SK-N-SH (cell line): ENCODE results near the gene LRRC49. TPM values are rescaled to one million over a fixed set of nuclear protein-coding genes. Genes with fewer than 3 reads are reported as not detected.

Source experiments
- CTCF ChIA-PET: fragments of 300-600, 350-600 bp; formaldehyde crosslinking; extraction: SDS; loops from one replicate; lab custom pipeline; 2021; lab: Yijun Ruan, JAX
- POLR2A ChIA-PET: fragments of 350-600 bp; sonication (Branson Sonifier 250); formaldehyde crosslinking; extraction: SDS; loops from one replicate; lab custom pipeline; 2020; ENCODE audit warnings: antibody characterized with exemption, inconsistent platforms; lab: Yijun Ruan, JAX
- DNase-seq: peaks from one replicate; pipeline ENCODE4 v3.0.0; 2012
- H2AFZ ChIP-seq: fragments of 200-600 bp; sonication (generic); 2 replicates; pipeline ENCODE4 v1.8.1; 2016; ENCODE audit warnings: antibody characterized with exemption, mild to moderate bottlenecking, low read depth
- H3F3A ChIP-seq: fragments of 200-600 bp; sonication (generic); replicated peaks from 2 replicates; pipeline ENCODE3; 2016; ENCODE audit warnings: antibody characterized with exemption, mild to moderate bottlenecking; ENCODE audit not compliant: insufficient read depth
- H3K27ac ChIP-seq, 2 experiments: fragments of 200-500 bp in 1 of 2; fragments of 200-600 bp in 1 of 2; sonication (Bioruptor generic) in 1 of 2; sonication (generic), shearing (Covaris generic) in 1 of 2; 2 replicates each; pipeline versions ENCODE4 v1.5.1 to v1.6.1; 2014 to 2016; ENCODE audit warnings: low read depth in 2 of 2, inconsistent platforms in 1 of 2, low read length in 1 of 2, mild to moderate bottlenecking in 1 of 2, mixed read lengths in 1 of 2
- H3K27me3 ChIP-seq: fragments of 200-600 bp; sonication (generic), shearing (Covaris generic); 2 replicates; pipeline ENCODE4 v1.6.1; 2016; ENCODE audit warnings: mixed run types; ENCODE audit not compliant: insufficient read depth
- H3K36me3 ChIP-seq, 2 experiments: fragments of 200-500 bp in 1 of 2; fragments of 200-600 bp in 1 of 2; sonication (Bioruptor generic) in 1 of 2; sonication (generic) in 1 of 2; replicated peaks in 1 of 2; 2 replicates each; pipeline versions ENCODE3 to v1.5.1; 2014 to 2016; ENCODE audit warnings: low read length in 1 of 2, mild to moderate bottlenecking in 1 of 2; ENCODE audit not compliant: insufficient read depth in 2 of 2, control insufficient read depth in 1 of 2
- H3K4me1 ChIP-seq, 2 experiments: fragments of 200-500 bp in 1 of 2; fragments of 200-600 bp in 1 of 2; sonication (Bioruptor generic) in 1 of 2; sonication (generic), shearing (Covaris generic) in 1 of 2; 2 replicates each; pipeline versions ENCODE4 v1.5.1 to v1.6.1; 2014 to 2016; ENCODE audit warnings: low read depth in 1 of 2, low read length in 1 of 2, mixed run types in 1 of 2; ENCODE audit not compliant: insufficient read depth in 2 of 2, control insufficient read depth in 1 of 2
- H3K4me2 ChIP-seq: fragments of 200-600 bp; sonication (generic), shearing (Covaris generic); 2 replicates; pipeline ENCODE4 v1.6.1; 2017; ENCODE audit warnings: mixed run types
- H3K4me3 ChIP-seq, 2 experiments: fragments of 200-500 bp in 1 of 2; fragments of 200-600 bp in 1 of 2; sonication (Bioruptor generic) in 1 of 2; sonication (generic), shearing (Covaris generic) in 1 of 2; 2 replicates each; pipeline versions ENCODE4 v1.5.1 to v1.8.1; 2014 to 2016; ENCODE audit warnings: low read depth in 2 of 2, inconsistent platforms in 1 of 2, low read length in 1 of 2, mild to moderate bottlenecking in 1 of 2, mixed read lengths in 1 of 2, moderate library complexity in 1 of 2
- H3K79me2 ChIP-seq: fragments of 200-600 bp; sonication (generic); 2 replicates; pipeline ENCODE4 v1.8.1; 2017; ENCODE audit warnings: mild to moderate bottlenecking; ENCODE audit not compliant: insufficient read depth
- H3K9ac ChIP-seq: fragments of 200-600 bp; sonication (generic); 2 replicates; pipeline ENCODE4 v1.6.1; 2017; ENCODE audit warnings: mixed run types
- H3K9me2 ChIP-seq: fragments of 200-600 bp; sonication (generic); 2 replicates; pipeline ENCODE4 v1.6.1; 2017; ENCODE audit warnings: mixed run types
- H3K9me3 ChIP-seq: fragments of 200-600 bp; sonication (generic); 2 replicates; pipeline ENCODE4 v1.6.1; 2017; ENCODE audit warnings: mixed run types, mild to moderate bottlenecking, moderate library complexity
- H4K20me1 ChIP-seq: fragments of 200-600 bp; sonication (generic); 2 replicates; pipeline ENCODE4 v1.6.1; 2017; ENCODE audit warnings: mild to moderate bottlenecking, mixed run types; ENCODE audit not compliant: insufficient read depth
- CHD2 ChIP-seq: fragments of 150-350 bp; IDR thresholded peaks from 2 replicates; pipeline ENCODE4 v1.6.1; 2018; ENCODE audit warnings: low read length; ENCODE audit not compliant: partially characterized antibody
- ELF1 ChIP-seq: IDR thresholded peaks from 2 replicates; pipeline ENCODE4 v1.4.0; 2012
- EP300 ChIP-seq, 2 experiments: IDR thresholded peaks; 2 replicates each; pipeline versions ENCODE4 v1.4.0 to v1.6.1; 2012; ENCODE audit warnings: borderline replicate concordance in 1 of 2, low read depth in 1 of 2, low read length in 1 of 2
- EZH2phosphoT487 ChIP-seq: fragments of 200-600 bp; sonication (generic); IDR thresholded peaks from 2 replicates; pipeline ENCODE4 v1.6.1; 2017; ENCODE audit warnings: low read depth, mixed run types, mild to moderate bottlenecking, antibody characterized with exemption, moderate library complexity, borderline replicate concordance
- FOSL2 ChIP-seq: IDR thresholded peaks from 2 replicates; pipeline ENCODE4 v1.4.0; 2012; ENCODE audit warnings: low read depth, mild to moderate bottlenecking, moderate library complexity, borderline replicate concordance
- FOXM1 ChIP-seq: IDR thresholded peaks from 2 replicates; pipeline ENCODE4 v1.4.0; 2012; ENCODE audit warnings: low read depth, mild to moderate bottlenecking
- GABPA ChIP-seq: IDR thresholded peaks from 2 replicates; pipeline ENCODE4 v1.4.0; 2012; ENCODE audit warnings: low read depth, mild to moderate bottlenecking
- JUND ChIP-seq: IDR thresholded peaks from 2 replicates; pipeline ENCODE4 v1.4.0; 2012
- MEF2A ChIP-seq: IDR thresholded peaks from 2 replicates; pipeline ENCODE4 v1.4.0; 2012; ENCODE audit warnings: low read depth, borderline replicate concordance
- MXI1 ChIP-seq: IDR thresholded peaks from 2 replicates; pipeline ENCODE4 v1.6.1; 2012; ENCODE audit warnings: mild to moderate bottlenecking, low read depth, low read length, improper control_type of control experiment
- NFIC ChIP-seq: IDR thresholded peaks from 2 replicates; pipeline ENCODE4 v1.4.0; 2012; ENCODE audit warnings: borderline replicate concordance
- RAD21 ChIP-seq: IDR thresholded peaks from 2 replicates; pipeline ENCODE4 v1.6.1; 2012; ENCODE audit warnings: mild to moderate bottlenecking, low read length
- RCOR1 ChIP-seq: fragments of 150-350 bp; IDR thresholded peaks from 2 replicates; pipeline ENCODE4 v1.6.1; 2017; ENCODE audit warnings: antibody characterized with exemption, low read length
- RFX5 ChIP-seq: IDR thresholded peaks from 2 replicates; pipeline ENCODE4 v1.6.1; 2012; ENCODE audit warnings: mild to moderate bottlenecking, improper control_type of control experiment, low read length
- TEAD4 ChIP-seq: IDR thresholded peaks from 2 replicates; pipeline ENCODE4 v1.4.0; 2012; ENCODE audit warnings: mild to moderate bottlenecking, borderline replicate concordance; ENCODE audit not compliant: insufficient read depth
- YY1 ChIP-seq: IDR thresholded peaks from 2 replicates; pipeline ENCODE4 v1.4.0; 2012; ENCODE audit warnings: low read depth, mild to moderate bottlenecking
- WGBS: methylation state at CpG from one replicate; pipeline ENCODE4 v1.1.6; 2017; ENCODE audit warnings: low lambda C conversion rate; 5-methylcytosine and 5-hydroxymethylcytosine counted together
- polyA plus RNA-seq, 3 experiments: library from polyadenylated mRNA; depleted of rRNA; stranded (reverse); fragments of >200 nt; gene quantifications; 2 replicates each; pipeline ENCODE4 v1.2.3, GENCODE V29; 2012
- TF ChIP-seq, protein P1 (sequence below): IDR thresholded peaks from 2 replicates; pipeline ENCODE4 v1.4.0; 2012; ENCODE audit warnings: low read depth, borderline replicate concordance
- TF ChIP-seq, protein P2 (sequence below): fragments of 200-600 bp; sonication (generic); IDR thresholded peaks from 2 replicates; pipeline ENCODE4 v1.6.1; 2017; ENCODE audit warnings: antibody characterized with exemption, mild to moderate bottlenecking, moderate library complexity

LRRC49 gene
- polyA plus RNA-seq, 1 of the 3 experiments (the other 2 are of a cell fraction), result 7.2 TPM

DNA sequence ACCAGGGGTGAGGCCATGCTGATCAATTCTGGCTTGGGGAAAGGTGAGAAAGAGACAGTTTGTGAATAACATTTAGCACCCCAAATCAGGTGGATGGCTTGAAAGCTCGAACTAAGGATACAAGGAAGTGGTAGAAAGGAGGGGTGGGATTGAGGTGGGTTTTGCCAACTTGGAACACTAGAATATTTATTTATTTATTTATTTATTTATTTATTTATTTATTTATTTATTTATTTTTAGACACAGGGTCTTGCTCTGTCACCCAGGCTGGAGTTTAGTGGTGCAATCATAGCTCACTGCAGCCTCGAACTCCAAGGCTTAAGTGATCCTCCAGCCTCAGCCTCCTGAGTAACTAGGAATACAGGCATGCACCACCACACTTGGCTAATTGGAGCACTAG lies 191.6 kb downstream of the LRRC49 start:
- TF ChIP-seq FOSL2 (no peak), RFX5 (no peak), YY1 (no peak), ELF1 (no peak), MEF2A (no peak), RCOR1 (no peak), TEAD4 (no peak), JUND (no peak), GABPA (no peak), RAD21 (no peak), CHD2 (no peak), EP300 (IDR thresholded peaks at IDR 0.05; ENCODE audit: borderline replicate concordance in 1 of 2, low read depth in 1 of 2, low read length in 1 of 2) (no peak), EZH2phosphoT487 (no peak), NFIC (no peak), FOXM1 (no peak), MXI1 (no peak)
- TF ChIP-seq, protein P1, sequence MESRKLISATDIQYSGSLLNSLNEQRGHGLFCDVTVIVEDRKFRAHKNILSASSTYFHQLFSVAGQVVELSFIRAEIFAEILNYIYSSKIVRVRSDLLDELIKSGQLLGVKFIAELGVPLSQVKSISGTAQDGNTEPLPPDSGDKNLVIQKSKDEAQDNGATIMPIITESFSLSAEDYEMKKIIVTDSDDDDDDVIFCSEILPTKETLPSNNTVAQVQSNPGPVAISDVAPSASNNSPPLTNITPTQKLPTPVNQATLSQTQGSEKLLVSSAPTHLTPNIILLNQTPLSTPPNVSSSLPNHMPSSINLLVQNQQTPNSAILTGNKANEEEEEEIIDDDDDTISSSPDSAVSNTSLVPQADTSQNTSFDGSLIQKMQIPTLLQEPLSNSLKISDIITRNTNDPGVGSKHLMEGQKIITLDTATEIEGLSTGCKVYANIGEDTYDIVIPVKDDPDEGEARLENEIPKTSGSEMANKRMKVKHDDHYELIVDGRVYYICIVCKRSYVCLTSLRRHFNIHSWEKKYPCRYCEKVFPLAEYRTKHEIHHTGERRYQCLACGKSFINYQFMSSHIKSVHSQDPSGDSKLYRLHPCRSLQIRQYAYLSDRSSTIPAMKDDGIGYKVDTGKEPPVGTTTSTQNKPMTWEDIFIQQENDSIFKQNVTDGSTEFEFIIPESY, result no peak
- TF ChIP-seq, protein P2, sequence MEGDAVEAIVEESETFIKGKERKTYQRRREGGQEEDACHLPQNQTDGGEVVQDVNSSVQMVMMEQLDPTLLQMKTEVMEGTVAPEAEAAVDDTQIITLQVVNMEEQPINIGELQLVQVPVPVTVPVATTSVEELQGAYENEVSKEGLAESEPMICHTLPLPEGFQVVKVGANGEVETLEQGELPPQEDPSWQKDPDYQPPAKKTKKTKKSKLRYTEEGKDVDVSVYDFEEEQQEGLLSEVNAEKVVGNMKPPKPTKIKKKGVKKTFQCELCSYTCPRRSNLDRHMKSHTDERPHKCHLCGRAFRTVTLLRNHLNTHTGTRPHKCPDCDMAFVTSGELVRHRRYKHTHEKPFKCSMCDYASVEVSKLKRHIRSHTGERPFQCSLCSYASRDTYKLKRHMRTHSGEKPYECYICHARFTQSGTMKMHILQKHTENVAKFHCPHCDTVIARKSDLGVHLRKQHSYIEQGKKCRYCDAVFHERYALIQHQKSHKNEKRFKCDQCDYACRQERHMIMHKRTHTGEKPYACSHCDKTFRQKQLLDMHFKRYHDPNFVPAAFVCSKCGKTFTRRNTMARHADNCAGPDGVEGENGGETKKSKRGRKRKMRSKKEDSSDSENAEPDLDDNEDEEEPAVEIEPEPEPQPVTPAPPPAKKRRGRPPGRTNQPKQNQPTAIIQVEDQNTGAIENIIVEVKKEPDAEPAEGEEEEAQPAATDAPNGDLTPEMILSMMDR, result no peak
- no peak overlapping the region for H3K4me2 ChIP-seq
- H3F3A ChIP-seq, result peaks cover 9% of the 10 kb centered on the region
- 67% methylated on average over 2 of the region's 2 CpGs for WGBS
- POLR2A ChIA-PET, result interaction anchor here (1.5 kb wide), 1 partner anchor 13 kb away, joined by 3 read pairs; no protein-coding TSS in a partner anchor
- H3K79me2 ChIP-seq, result no peaks in the 10 kb centered on the region
- H3K27ac ChIP-seq, result no peak overlapping the region
- no peak overlapping the region for H3K9ac ChIP-seq
- H3K27me3 ChIP-seq, result no peaks in the 10 kb centered on the region
- peaks cover 3% of the 10 kb centered on the region; the same call in 1 of the 2 replicates for H3K9me3 ChIP-seq
- no peak overlapping the region for H2AFZ ChIP-seq
- no peak for DNase-seq
- no peak overlapping the region for H3K4me3 ChIP-seq
- no peaks in the 10 kb centered on the region for H4K20me1 ChIP-seq
- H3K36me3 ChIP-seq, result peaks cover 0 to 4% of the 10 kb centered on the region in 2 experiments
- CTCF ChIA-PET, result no interaction called here
- peaks cover 0 to 11% of the 10 kb centered on the region in 2 experiments; a peak in 1 of 4 replicates for H3K4me1 ChIP-seq
- no peaks in the 10 kb centered on the region for H3K9me2 ChIP-seq
